GM13976 (cell line): ENCODE data around the gene MINDY4.

Source experiments
- DNase-seq: peaks from one replicate; pipeline ENCODE4 v3.0.0; 2012; ENCODE audit warnings: low spot score
- in situ Hi-C: fragments of 300-500 bp; cut with MboI; formaldehyde crosslinking; loops from one replicate; pipeline ENCODE4 v1.12.0; 2022; ENCODE audit warnings: low sequenced_read_pairs, mixed read lengths, inconsistent platforms; ENCODE audit not compliant: unreplicated experiment
- TF ChIP-seq, protein P1 (sequence below): IDR thresholded peaks from 2 replicates; pipeline ENCODE4 v1.5.1; 2012; ENCODE audit warnings: borderline replicate concordance, mild to moderate bottlenecking; ENCODE audit not compliant: insufficient read depth; ENCODE audit errors: extremely low read depth, missing control alignments, control extremely low read depth

MINDY4 gene

DNA sequence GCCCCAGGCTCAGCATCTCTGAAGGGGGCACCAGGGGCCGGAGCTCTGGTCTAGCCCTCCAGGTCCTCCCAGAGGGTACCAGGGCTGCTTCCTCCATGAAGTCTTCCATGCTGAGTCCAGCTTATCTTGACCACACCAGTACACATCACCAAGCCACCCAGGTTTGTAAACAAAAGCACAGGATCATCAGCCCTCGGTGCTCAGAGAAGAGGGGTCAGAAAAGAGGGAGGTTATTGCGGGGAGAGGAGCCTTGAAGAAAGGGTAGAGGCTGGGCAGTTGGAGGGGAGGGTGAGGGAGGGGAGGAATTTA, 164.3 kb downstream of the MINDY4 start:
- in situ Hi-C loops = no loop called here
- DNase-seq = no peak
- TF ChIP-seq, protein P1, sequence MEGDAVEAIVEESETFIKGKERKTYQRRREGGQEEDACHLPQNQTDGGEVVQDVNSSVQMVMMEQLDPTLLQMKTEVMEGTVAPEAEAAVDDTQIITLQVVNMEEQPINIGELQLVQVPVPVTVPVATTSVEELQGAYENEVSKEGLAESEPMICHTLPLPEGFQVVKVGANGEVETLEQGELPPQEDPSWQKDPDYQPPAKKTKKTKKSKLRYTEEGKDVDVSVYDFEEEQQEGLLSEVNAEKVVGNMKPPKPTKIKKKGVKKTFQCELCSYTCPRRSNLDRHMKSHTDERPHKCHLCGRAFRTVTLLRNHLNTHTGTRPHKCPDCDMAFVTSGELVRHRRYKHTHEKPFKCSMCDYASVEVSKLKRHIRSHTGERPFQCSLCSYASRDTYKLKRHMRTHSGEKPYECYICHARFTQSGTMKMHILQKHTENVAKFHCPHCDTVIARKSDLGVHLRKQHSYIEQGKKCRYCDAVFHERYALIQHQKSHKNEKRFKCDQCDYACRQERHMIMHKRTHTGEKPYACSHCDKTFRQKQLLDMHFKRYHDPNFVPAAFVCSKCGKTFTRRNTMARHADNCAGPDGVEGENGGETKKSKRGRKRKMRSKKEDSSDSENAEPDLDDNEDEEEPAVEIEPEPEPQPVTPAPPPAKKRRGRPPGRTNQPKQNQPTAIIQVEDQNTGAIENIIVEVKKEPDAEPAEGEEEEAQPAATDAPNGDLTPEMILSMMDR = no peak

DNA sequence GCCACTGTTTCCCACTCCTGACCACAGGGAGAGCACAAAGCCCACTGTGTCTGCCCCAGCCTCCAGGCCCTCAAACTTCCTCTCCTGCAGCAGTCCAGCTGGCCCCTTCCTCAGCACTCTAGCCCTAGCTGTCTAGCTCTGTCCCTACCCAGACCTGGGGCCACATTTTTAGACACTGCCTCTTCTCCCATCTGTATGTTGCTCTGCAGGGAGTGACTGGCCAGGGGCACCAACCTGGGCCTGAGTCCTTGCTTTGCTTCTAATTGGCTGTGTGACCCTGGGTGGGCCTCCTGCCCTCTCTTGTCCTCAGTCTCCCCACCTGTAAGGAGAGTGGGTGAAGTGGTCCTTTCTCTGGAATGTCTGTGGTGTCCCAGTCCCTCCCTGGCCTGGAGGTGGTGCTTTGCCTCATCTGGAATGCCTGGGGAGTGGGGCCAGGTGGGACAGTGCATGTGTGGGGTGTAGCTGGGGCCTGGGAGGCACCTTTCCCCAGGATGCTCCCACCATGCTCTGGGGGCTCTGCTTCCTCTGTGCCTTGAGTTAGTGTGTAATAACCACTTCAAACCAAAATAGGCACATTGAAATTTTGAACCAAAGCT, 165.5 kb downstream of the MINDY4 start:
- TF ChIP-seq, protein P1 = no peak
- DNase-seq = no peak
- in situ Hi-C loops = no loop called here

DNA sequence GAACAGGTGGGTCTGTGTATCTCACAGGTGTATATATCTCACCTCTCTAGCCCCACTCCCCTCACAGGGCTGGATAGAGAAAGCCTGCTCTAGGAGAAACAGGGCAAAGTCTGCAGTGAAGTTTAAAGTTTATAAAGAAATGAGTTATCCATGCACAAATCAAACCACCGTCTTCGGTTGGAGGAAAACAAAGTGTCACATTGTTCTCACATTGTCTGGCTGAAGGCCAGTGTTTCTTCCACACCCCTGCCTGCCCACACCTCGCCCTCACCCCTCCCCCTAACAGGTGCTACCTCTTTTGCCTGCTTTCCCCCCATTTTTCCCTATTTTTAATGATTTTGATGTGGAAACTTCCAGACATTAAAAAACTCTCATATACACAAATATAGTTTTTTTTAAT, 166.2 kb downstream of the MINDY4 start:
- in situ Hi-C loops = no loop called here
- TF ChIP-seq, protein P1 = no peak

DNA sequence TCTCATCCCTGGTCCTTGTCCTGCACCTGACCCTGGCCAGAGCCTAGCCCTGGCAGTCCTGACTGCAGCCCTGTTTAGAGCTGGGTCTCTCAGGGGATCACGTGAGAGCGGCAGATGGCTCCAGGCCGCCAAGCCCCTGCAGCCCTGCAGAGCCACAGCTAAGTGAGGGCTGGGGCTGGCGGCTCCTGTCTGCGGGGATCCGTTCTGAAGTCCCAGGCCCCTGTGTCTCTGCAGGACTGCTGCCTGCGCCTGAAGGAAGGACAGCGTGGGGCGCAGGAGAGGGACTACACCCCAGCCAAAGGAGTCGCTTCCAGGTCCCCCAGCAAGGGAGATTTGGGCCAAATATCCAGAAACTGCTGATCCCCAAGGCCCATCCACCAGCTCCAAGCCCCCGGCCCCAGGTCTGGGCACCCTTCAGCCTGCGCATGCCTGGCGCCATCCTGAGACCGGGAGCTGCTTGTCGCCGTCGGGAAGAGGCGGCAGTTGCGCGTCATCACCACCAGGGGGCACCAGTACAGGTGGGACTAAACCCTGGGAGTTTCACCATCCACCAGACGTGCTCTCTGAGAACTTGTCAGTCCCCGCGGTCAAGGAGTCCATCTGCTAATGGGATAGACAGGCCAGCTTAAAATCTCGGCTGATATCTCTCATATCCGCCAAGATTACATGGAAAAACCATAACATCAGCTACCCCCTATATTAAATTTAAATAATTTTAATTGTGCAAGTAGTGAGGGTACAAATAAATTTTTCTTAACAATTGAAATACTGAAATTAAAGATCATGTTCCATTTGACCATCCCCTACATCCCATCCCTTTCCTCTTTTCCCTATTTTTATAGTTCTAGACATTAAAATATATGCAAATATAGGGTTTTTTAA, 167.5 kb downstream of the MINDY4 start:
- in situ Hi-C loops = no loop called here
- DNase-seq = peak; percentile 89
- TF ChIP-seq, protein P1 = peak; percentile 97

More for the DNA sequence above, 166.2 kb downstream of the MINDY4 start:
- no peak for DNase-seq

DNA sequence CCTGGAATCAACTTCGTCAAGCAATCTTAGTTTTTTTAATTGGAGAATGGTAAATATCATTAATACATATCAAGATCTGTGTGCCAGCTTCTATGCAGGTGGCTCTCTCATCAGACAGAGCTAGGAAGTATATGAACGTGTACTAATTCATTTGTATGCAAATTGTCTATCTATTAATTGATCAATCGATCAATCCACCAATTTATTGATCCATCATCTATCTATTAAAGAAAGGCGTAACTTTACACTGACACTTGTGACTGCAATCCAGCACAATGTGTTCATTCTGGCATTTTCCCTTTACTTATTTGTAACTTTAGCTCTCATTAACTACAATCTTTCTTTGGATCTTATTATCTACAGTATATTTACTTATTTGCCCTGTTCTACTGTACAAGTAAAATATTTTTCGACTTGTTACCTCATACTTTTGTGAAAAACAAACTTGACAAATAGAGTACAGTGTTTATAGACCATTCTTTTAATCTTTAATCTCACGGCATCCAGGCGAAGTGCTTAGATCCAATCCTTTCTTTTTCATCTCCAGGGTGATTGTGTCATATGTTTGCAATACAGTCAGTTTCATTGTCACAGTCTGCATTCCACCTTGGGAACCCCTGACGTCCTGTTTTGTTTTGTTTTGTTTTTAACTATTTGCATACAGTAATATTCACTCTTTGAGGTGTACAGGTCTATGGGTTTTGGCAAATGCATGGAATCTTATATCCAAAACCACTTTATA, 170.5 kb downstream of the MINDY4 start:
- in situ Hi-C loops = no loop called here
- TF ChIP-seq, protein P1 = no peak
- no peak for DNase-seq
